Vagina (tissue), 2 donors: ENCODE data around the gene PLD6. TPM values are rescaled to one million over a fixed set of nuclear protein-coding genes. Genes with fewer than 3 reads are reported as not detected.
A peak's percentile ranks its signal among the peaks of the same experiment; 100 is the strongest.

Experiments used
- DNase-seq, 2 donors: peaks; one replicate each; pipeline ENCODE4 v3.0.0-alpha.2; 2017; ENCODE audit errors: extremely low spot score in 2 of 2
- H3K27ac ChIP-seq: fragments of 200-600 bp; sonication (generic); one replicate; pipeline ENCODE4 v1.5.1; 2019
- H3K27me3 ChIP-seq: fragments of 200-600 bp; sonication (generic); one replicate; pipeline ENCODE4 v1.5.1; 2019
- H3K36me3 ChIP-seq, 2 donors: fragments of 200-600 bp; sonication (generic); one replicate each; pipeline ENCODE4 v1.5.1; 2017 to 2019
- H3K4me1 ChIP-seq: fragments of 200-600 bp; sonication (generic); one replicate; pipeline ENCODE4 v1.5.1; 2019
- H3K4me3 ChIP-seq, 2 donors: fragments of 200-600 bp; sonication (generic); 1 replicate in 1 of 2; 2 replicates in 1 of 2; pipeline ENCODE4 v1.5.1; 2016 to 2019
- H3K9me3 ChIP-seq: fragments of 200-600 bp; sonication (generic); one replicate; pipeline ENCODE4 v1.5.1; 2019
- CTCF ChIP-seq, 3 experiments: fragments of 450-650 bp in 2 of 3; fragments of 200-600 bp in 1 of 3; sonication (generic) in 1 of 3; IDR thresholded peaks; one replicate each; pipeline ENCODE4 v1.5.1; 2017 to 2019; ENCODE audit warnings: antibody characterized with exemption in 3 of 3, mild to moderate bottlenecking in 2 of 3, moderate library complexity in 2 of 3
- POLR2A ChIP-seq, 2 donors: fragments of 450-650 bp; IDR thresholded peaks; one replicate each; pipeline ENCODE4 v1.6.1; 2017; ENCODE audit warnings: antibody characterized with exemption in 2 of 2, mild to moderate bottlenecking in 2 of 2, moderate library complexity in 2 of 2
- POLR2AphosphoS5 ChIP-seq, 2 donors: sonication (generic); formaldehyde crosslinking; IDR thresholded peaks; one replicate each; pipeline ENCODE4 v1.9.0; 2017; ENCODE audit warnings: antibody characterized with exemption in 2 of 2, mild to moderate bottlenecking in 2 of 2, low read depth in 1 of 2; ENCODE audit not compliant: insufficient read depth in 1 of 2
- intact Hi-C: fragments of 100-400 bp; cut with DNase I; formaldehyde crosslinking; loops from one replicate; pipeline ENCODE4 v1.15.1; 2023
- total RNA-seq: library from RNA; depleted of rRNA; stranded (reverse); fragments of >200 nt; gene quantifications from one replicate; pipeline ENCODE4 v1.2.3, GENCODE V29; 2016

PLD6 gene
- total RNA-seq, 1 donor from 2014 or later = 0.74 TPM

- Histone ChIP-seq H3K4me1 (no peaks in the 10 kb centered on the region), H3K36me3 (peaks cover 0 to 70% of the 10 kb centered on the region in 2 donors), H3K27ac (no peak overlapping the region), H3K27me3 (no peaks in the 10 kb centered on the region), H3K4me3 (no peak overlapping the region), H3K9me3 (no peaks in the 10 kb centered on the region)
- TF ChIP-seq POLR2AphosphoS5 (IDR thresholded peaks at IDR 0.05; ENCODE audit: insufficient read depth in 1 of 2, low read depth in 1 of 2) (no peak), CTCF (IDR thresholded peaks at IDR 0.05) (no peak), POLR2A (IDR thresholded peaks at IDR 0.05) (no peak)
- no peak for DNase-seq
- intact Hi-C loops = no loop called here
These were observed 8.7 kb upstream of the PLD6 start for GRCh38 chr17:17214646-17215436.

GRCh38 chr17:17213775-17214174 is 7.6 kb upstream of the PLD6 start:
- no peaks in the 10 kb centered on the region for H3K4me1 ChIP-seq
- H3K27ac ChIP-seq = no peak overlapping the region
- no peak overlapping the region for H3K4me3 ChIP-seq
- DNase-seq = no peak
- TF ChIP-seq CTCF (IDR thresholded peaks at IDR 0.05) (no peak), POLR2A (IDR thresholded peaks at IDR 0.05) (no peak), POLR2AphosphoS5 (IDR thresholded peaks at IDR 0.05; ENCODE audit: insufficient read depth in 1 of 2, low read depth in 1 of 2) (no peak)
- H3K36me3 ChIP-seq = peaks cover 0 to 62% of the 10 kb centered on the region in 2 donors
- intact Hi-C loops = no loop called here
- H3K9me3 ChIP-seq = no peaks in the 10 kb centered on the region
- no peaks in the 10 kb centered on the region for H3K27me3 ChIP-seq

GRCh38 chr17:17207998-17208397 is 1.9 kb upstream of the PLD6 start:
- intact Hi-C loops = loop anchor here (10.0 kb wide), 1 partner anchor 63 kb away; no protein-coding TSS in a partner anchor
- H3K27ac ChIP-seq = peak overlapping the region; percentile 94

GRCh38 chr17:17206913-17207335 is 791 bp upstream of the PLD6 start:
- H3K4me3 ChIP-seq = peak overlapping the region in 1 of 2 donors; percentile 56
- no peaks in the 10 kb centered on the region for H3K27me3 ChIP-seq
- H3K4me1 ChIP-seq = peaks cover 38% of the 10 kb centered on the region
- H3K36me3 ChIP-seq = no peaks in the 10 kb centered on the region
- TF ChIP-seq POLR2AphosphoS5 (IDR thresholded peaks at IDR 0.05; ENCODE audit: insufficient read depth in 1 of 2, low read depth in 1 of 2) (peak in 1 of 2 donors; percentile 59), CTCF (IDR thresholded peaks at IDR 0.05) (no peak)
- intact Hi-C loops = loop anchor here (10.0 kb wide), 1 partner anchor 62 kb away; no protein-coding TSS in a partner anchor
- H3K27ac ChIP-seq = peak overlapping the region; percentile 94
- no peak for DNase-seq
- no peaks in the 10 kb centered on the region for H3K9me3 ChIP-seq

More at GRCh38 chr17:17207998-17208397, 1.9 kb upstream of the PLD6 start:
- no peaks in the 10 kb centered on the region for H3K9me3 ChIP-seq
- TF ChIP-seq POLR2AphosphoS5 (IDR thresholded peaks at IDR 0.05; ENCODE audit: insufficient read depth in 1 of 2, low read depth in 1 of 2) (no peak), POLR2A (IDR thresholded peaks at IDR 0.05) (no peak), CTCF (IDR thresholded peaks at IDR 0.05) (no peak)
- no peak overlapping the region for H3K4me3 ChIP-seq
- H3K27me3 ChIP-seq = no peaks in the 10 kb centered on the region
- peaks cover 33% of the 10 kb centered on the region for H3K4me1 ChIP-seq
- DNase-seq = no peak
- peaks cover 0 to 8% of the 10 kb centered on the region in 2 donors for H3K36me3 ChIP-seq
